ENCODE results near the gene HRH1. TPM values are rescaled to one million over a fixed set of nuclear protein-coding genes. Genes with fewer than 3 reads are reported as not detected.

The HRH1 gene
- total RNA-seq, 1 donor: 9.8 TPM

- Histone ChIP-seq H3K9me3 (ENCODE audit: low read depth, low read length) (no peaks in the 10 kb centered on the region), H3K27me3 (ENCODE audit: insufficient read depth, low read length) (no peaks in the 10 kb centered on the region), H4K20me1 (ENCODE audit: insufficient read depth, low read length) (no peaks in the 10 kb centered on the region), H3K4me3 (ENCODE audit: insufficient read depth, low read length) (no peak overlapping the region), H3K4me1 (ENCODE audit: insufficient read depth, low read length) (peaks cover 22% of the 10 kb centered on the region), H3K36me3 (ENCODE audit: insufficient read depth, low read length) (no peaks in the 10 kb centered on the region), H3K79me2 (ENCODE audit: insufficient read depth, low read length) (no peaks in the 10 kb centered on the region), H3K27ac (ENCODE audit: low read depth, low read length) (no peak overlapping the region), H2AFZ (ENCODE audit: low read length) (no peak overlapping the region), H3K4me2 (ENCODE audit: insufficient read depth, low read length) (no peak overlapping the region)
- DNase-seq (ENCODE audit: insufficient read length, low spot score, missing footprints): peak; percentile 70
- no peak for TF ChIP-seq CTCF (IDR thresholded peaks at IDR 0.05; ENCODE audit: extremely low read depth, low read depth, low read length)
These were observed 4.0 kb upstream of the HRH1 start for GRCh38 chr3:11150256-11150655.

- no peaks in the 10 kb centered on the region for H3K36me3 ChIP-seq (ENCODE audit: insufficient read depth, low read length)
These were observed 2.0 kb upstream of the HRH1 start for GRCh38 chr3:11152301-11152700.

GRCh38 chr3:11154953-11155325 lies 646 bp downstream of the HRH1 start:
- H3K36me3 ChIP-seq (ENCODE audit: insufficient read depth, low read length): no peaks in the 10 kb centered on the region
- peak overlapping the region; percentile 99 for H3K4me2 ChIP-seq (ENCODE audit: insufficient read depth, low read length)
- no peaks in the 10 kb centered on the region for H3K27me3 ChIP-seq (ENCODE audit: insufficient read depth, low read length)
- no peak for TF ChIP-seq CTCF (IDR thresholded peaks at IDR 0.05; ENCODE audit: extremely low read depth, low read depth, low read length)
- peak overlapping the region; percentile 80 for H2AFZ ChIP-seq (ENCODE audit: low read length)
- peaks cover 33% of the 10 kb centered on the region for H3K79me2 ChIP-seq (ENCODE audit: insufficient read depth, low read length)
- H3K27ac ChIP-seq (ENCODE audit: low read depth, low read length): peak overlapping the region; percentile 69
- peaks cover 19% of the 10 kb centered on the region for H3K4me1 ChIP-seq (ENCODE audit: insufficient read depth, low read length)
- H3K9me3 ChIP-seq (ENCODE audit: low read depth, low read length): no peaks in the 10 kb centered on the region
- H4K20me1 ChIP-seq (ENCODE audit: insufficient read depth, low read length): peaks cover 6% of the 10 kb centered on the region
- H3K4me3 ChIP-seq (ENCODE audit: insufficient read depth, low read length): peak overlapping the region; percentile 80
- DNase-seq (ENCODE audit: insufficient read length, low spot score, missing footprints): no peak

More at GRCh38 chr3:11152301-11152700, 2.0 kb upstream of the HRH1 start:
- peaks cover 3% of the 10 kb centered on the region for H4K20me1 ChIP-seq (ENCODE audit: insufficient read depth, low read length)
- no peak overlapping the region for H2AFZ ChIP-seq (ENCODE audit: low read length)
- DNase-seq (ENCODE audit: insufficient read length, low spot score, missing footprints): no peak
- no peak overlapping the region for H3K27ac ChIP-seq (ENCODE audit: low read depth, low read length)
- H3K27me3 ChIP-seq (ENCODE audit: insufficient read depth, low read length): no peaks in the 10 kb centered on the region
- H3K9me3 ChIP-seq (ENCODE audit: low read depth, low read length): no peaks in the 10 kb centered on the region
- peaks cover 9% of the 10 kb centered on the region for H3K4me1 ChIP-seq (ENCODE audit: insufficient read depth, low read length)
- H3K4me3 ChIP-seq (ENCODE audit: insufficient read depth, low read length): no peak overlapping the region
- peaks cover 20% of the 10 kb centered on the region for H3K79me2 ChIP-seq (ENCODE audit: insufficient read depth, low read length)
- no peak overlapping the region for H3K4me2 ChIP-seq (ENCODE audit: insufficient read depth, low read length)
- TF ChIP-seq CTCF (IDR thresholded peaks at IDR 0.05; ENCODE audit: extremely low read depth, low read depth, low read length): no peak

GRCh38 chr3:11155341-11156025 lies 1.2 kb downstream of the HRH1 start:
- Histone ChIP-seq H3K27ac (ENCODE audit: low read depth, low read length) (peak overlapping the region; percentile 69), H3K36me3 (ENCODE audit: insufficient read depth, low read length) (no peaks in the 10 kb centered on the region), H3K9me3 (ENCODE audit: low read depth, low read length) (no peaks in the 10 kb centered on the region), H3K79me2 (ENCODE audit: insufficient read depth, low read length) (peaks cover 39% of the 10 kb centered on the region), H2AFZ (ENCODE audit: low read length) (peak overlapping the region; percentile 80), H3K4me3 (ENCODE audit: insufficient read depth, low read length) (peak overlapping the region; percentile 80), H3K4me2 (ENCODE audit: insufficient read depth, low read length) (peak overlapping the region; percentile 99), H3K4me1 (ENCODE audit: insufficient read depth, low read length) (peaks cover 19% of the 10 kb centered on the region), H4K20me1 (ENCODE audit: insufficient read depth, low read length) (peaks cover 6% of the 10 kb centered on the region), H3K27me3 (ENCODE audit: insufficient read depth, low read length) (no peaks in the 10 kb centered on the region)
- peak; percentile 95 for DNase-seq (ENCODE audit: insufficient read length, low spot score, missing footprints)
- peak; percentile 88 for TF ChIP-seq CTCF (IDR thresholded peaks at IDR 0.05; ENCODE audit: extremely low read depth, low read depth, low read length)

All from osteoblast (primary cell).